Stomach (tissue), 4 donors: ENCODE results near the gene USP34.

Source experiments
- EP300 ChIP-seq: sonication (generic); formaldehyde crosslinking; IDR thresholded peaks from one replicate; pipeline ENCODE4 v1.6.1; 2017; ENCODE audit warnings: antibody characterized with exemption
- POLR2AphosphoS5 ChIP-seq, 3 donors: sonication (generic); formaldehyde crosslinking; IDR thresholded peaks; one replicate each; pipeline ENCODE4 v1.6.1; 2016; ENCODE audit warnings: antibody characterized with exemption in 3 of 3
- TF ChIP-seq, protein P1 (sequence below), 7 experiments: fragments of 450-650 bp in 4 of 7; fragments of 200-600 bp in 3 of 7; sonication (generic) in 3 of 7; IDR thresholded peaks; one replicate each; pipeline ENCODE4 v1.5.1; 2016 to 2019; ENCODE audit warnings: antibody characterized with exemption in 7 of 7, control low read depth in 2 of 7, mild to moderate bottlenecking in 1 of 7

DNA sequence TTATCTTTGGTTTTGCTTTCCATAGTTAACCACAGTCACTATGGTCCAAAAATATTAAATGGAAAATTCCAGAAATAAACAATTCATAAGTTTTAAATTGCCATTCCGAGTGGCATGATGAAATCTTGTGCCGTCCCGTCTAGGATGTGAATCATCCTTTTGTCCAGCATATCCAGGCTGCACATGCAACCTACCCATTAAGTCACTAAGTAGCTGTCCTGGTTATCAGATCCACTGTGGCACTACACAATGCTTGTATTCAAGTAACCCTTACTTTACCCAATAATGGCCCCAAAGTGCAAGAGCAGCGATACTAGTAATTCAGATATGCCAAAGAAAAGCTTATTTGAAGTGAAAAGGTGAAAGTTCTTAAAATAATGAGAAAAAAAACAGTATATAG is 10.7 kb downstream of the USP34 start:
- TF ChIP-seq EP300 (no peak), POLR2AphosphoS5 (IDR thresholded peaks at IDR 0.05) (no peak)
- TF ChIP-seq, protein P1, sequence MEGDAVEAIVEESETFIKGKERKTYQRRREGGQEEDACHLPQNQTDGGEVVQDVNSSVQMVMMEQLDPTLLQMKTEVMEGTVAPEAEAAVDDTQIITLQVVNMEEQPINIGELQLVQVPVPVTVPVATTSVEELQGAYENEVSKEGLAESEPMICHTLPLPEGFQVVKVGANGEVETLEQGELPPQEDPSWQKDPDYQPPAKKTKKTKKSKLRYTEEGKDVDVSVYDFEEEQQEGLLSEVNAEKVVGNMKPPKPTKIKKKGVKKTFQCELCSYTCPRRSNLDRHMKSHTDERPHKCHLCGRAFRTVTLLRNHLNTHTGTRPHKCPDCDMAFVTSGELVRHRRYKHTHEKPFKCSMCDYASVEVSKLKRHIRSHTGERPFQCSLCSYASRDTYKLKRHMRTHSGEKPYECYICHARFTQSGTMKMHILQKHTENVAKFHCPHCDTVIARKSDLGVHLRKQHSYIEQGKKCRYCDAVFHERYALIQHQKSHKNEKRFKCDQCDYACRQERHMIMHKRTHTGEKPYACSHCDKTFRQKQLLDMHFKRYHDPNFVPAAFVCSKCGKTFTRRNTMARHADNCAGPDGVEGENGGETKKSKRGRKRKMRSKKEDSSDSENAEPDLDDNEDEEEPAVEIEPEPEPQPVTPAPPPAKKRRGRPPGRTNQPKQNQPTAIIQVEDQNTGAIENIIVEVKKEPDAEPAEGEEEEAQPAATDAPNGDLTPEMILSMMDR (IDR thresholded peaks at IDR 0.05), result no peak
